Karpas-422 (cell line): Measurements from ENCODE around the gene ENKD1. TPM values are rescaled to one million over a fixed set of nuclear protein-coding genes. Genes with fewer than 3 reads are reported as not detected.

Source experiments
- DNase-seq: peaks from one replicate; pipeline ENCODE4 v3.0.0-alpha.2; 2015
- H2AFZ ChIP-seq: fragments of 200-600 bp; sonication (generic); 2 replicates; pipeline ENCODE4 v1.6.1; 2014; ENCODE audit warnings: antibody characterized with exemption, low read length, mixed read lengths
- H3K27ac ChIP-seq: fragments of 200-600 bp; sonication (generic); 2 replicates; pipeline ENCODE4 v1.5.1; 2014; ENCODE audit warnings: mild to moderate bottlenecking, low read length, moderate library complexity
- H3K27me3 ChIP-seq: fragments of 200-600 bp; sonication (generic); 2 replicates; pipeline ENCODE4 v1.6.1; 2014; ENCODE audit warnings: low read length, mixed read lengths
- H3K36me3 ChIP-seq: fragments of 200-600 bp; sonication (generic); 2 replicates; pipeline ENCODE4 v1.6.1; 2014; ENCODE audit warnings: low read length, mixed read lengths; ENCODE audit not compliant: insufficient read depth
- H3K4me1 ChIP-seq: fragments of 200-600 bp; sonication (generic); 2 replicates; pipeline ENCODE4 v1.6.1; 2014; ENCODE audit warnings: mild to moderate bottlenecking, low read length, mixed read lengths
- H3K4me2 ChIP-seq: fragments of 200-600 bp; sonication (generic); 2 replicates; pipeline ENCODE4 v1.6.1; 2014; ENCODE audit warnings: low read length, low read depth, mild to moderate bottlenecking; ENCODE audit not compliant: poor library complexity, severe bottlenecking
- H3K4me3 ChIP-seq: fragments of 200-600 bp; sonication (generic); 2 replicates; pipeline ENCODE4 v1.5.1; 2014; ENCODE audit warnings: mild to moderate bottlenecking, antibody characterized with exemption, low read length, mixed read lengths
- H3K79me2 ChIP-seq: fragments of 200-600 bp; sonication (generic); 2 replicates; pipeline ENCODE4 v1.6.1; 2014; ENCODE audit warnings: mild to moderate bottlenecking, low read length, mixed read lengths
- H3K9ac ChIP-seq: fragments of 200-600 bp; sonication (generic); 2 replicates; pipeline ENCODE4 v1.6.0; 2014; ENCODE audit warnings: low read length
- H3K9me2 ChIP-seq: fragments of 200-600 bp; sonication (generic), shearing (Covaris generic); replicated peaks from 2 replicates; pipeline ENCODE4 v1.6.0; 2014; ENCODE audit warnings: mild to moderate bottlenecking, low read length, moderate library complexity; ENCODE audit not compliant: insufficient read depth
- H3K9me3 ChIP-seq: fragments of 300-700, 200-600 bp; sonication (generic); 2 replicates; pipeline ENCODE4 v1.6.1; 2014; ENCODE audit warnings: low read length, mixed read lengths
- H4K20me1 ChIP-seq: fragments of 200-600 bp; sonication (generic); 2 replicates; pipeline ENCODE4 v1.6.1; 2014; ENCODE audit warnings: mild to moderate bottlenecking, antibody characterized with exemption, low read length, low read depth; ENCODE audit not compliant: insufficient read depth
- total RNA-seq: library from RNA; depleted of rRNA; stranded (reverse); fragments of >200 nt; shearing (Covaris generic); gene quantifications from 2 replicates; pipeline ENCODE4 v1.2.3, GENCODE V29; 2014; ENCODE audit warnings: low replicate concordance

Gene ENKD1
- total RNA-seq, 1 experiment from 2014 or later = 8.4 TPM

GRCh38 chr16:67664258-67664657 is 2.3 kb downstream of the ENKD1 start:
- H3K4me1 ChIP-seq = peaks cover 43% of the 10 kb centered on the region
- H4K20me1 ChIP-seq = peaks cover 5% of the 10 kb centered on the region; the same call in 1 of the 2 replicates
- no peak overlapping the region for H3K4me2 ChIP-seq
- H3K36me3 ChIP-seq = no peaks in the 10 kb centered on the region
- no peak for DNase-seq
- no peaks in the 10 kb centered on the region for H3K9me2 ChIP-seq
- no peaks in the 10 kb centered on the region for H3K27me3 ChIP-seq
- H3K4me3 ChIP-seq = no peak overlapping the region
- H2AFZ ChIP-seq = no peak overlapping the region
- H3K9me3 ChIP-seq = no peaks in the 10 kb centered on the region
- peaks cover 7% of the 10 kb centered on the region for H3K79me2 ChIP-seq
- H3K27ac ChIP-seq = no peak overlapping the region
- no peak overlapping the region for H3K9ac ChIP-seq

- Histone ChIP-seq H3K4me3 (no peak overlapping the region), H3K79me2 (peaks cover 11% of the 10 kb centered on the region), H2AFZ (no peak overlapping the region), H3K27me3 (no peaks in the 10 kb centered on the region), H3K4me2 (no peak overlapping the region), H3K36me3 (no peaks in the 10 kb centered on the region), H3K9me2 (no peaks in the 10 kb centered on the region), H4K20me1 (peaks cover 5% of the 10 kb centered on the region; the same call in 1 of the 2 replicates), H3K4me1 (peaks cover 43% of the 10 kb centered on the region), H3K27ac (no peak overlapping the region), H3K9ac (no peak overlapping the region), H3K9me3 (no peaks in the 10 kb centered on the region)
- no peak for DNase-seq
Measured at GRCh38 chr16:67663877-67664222, 2.7 kb downstream of the ENKD1 start.

GRCh38 chr16:67663151-67663876 is 3.2 kb downstream of the ENKD1 start:
- peak; percentile 76 for DNase-seq
- H3K36me3 ChIP-seq = no peaks in the 10 kb centered on the region
- H2AFZ ChIP-seq = no peak overlapping the region
- H3K27ac ChIP-seq = no peak overlapping the region
- no peak overlapping the region for H3K4me2 ChIP-seq
- no peak overlapping the region for H3K9ac ChIP-seq
- H3K9me2 ChIP-seq = no peaks in the 10 kb centered on the region
- H4K20me1 ChIP-seq = peaks cover 5% of the 10 kb centered on the region; the same call in 1 of the 2 replicates
- peaks cover 16% of the 10 kb centered on the region for H3K79me2 ChIP-seq
- H3K27me3 ChIP-seq = no peaks in the 10 kb centered on the region
- no peak overlapping the region for H3K4me3 ChIP-seq
- H3K9me3 ChIP-seq = no peaks in the 10 kb centered on the region
- peaks cover 42% of the 10 kb centered on the region for H3K4me1 ChIP-seq

GRCh38 chr16:67662653-67663010 is 3.9 kb downstream of the ENKD1 start:
- Histone ChIP-seq H3K4me3 (no peak overlapping the region), H4K20me1 (peaks cover 5% of the 10 kb centered on the region; the same call in 1 of the 2 replicates)

GRCh38 chr16:67661886-67662652 is 4.5 kb downstream of the ENKD1 start:
- H3K79me2 ChIP-seq = peaks cover 18% of the 10 kb centered on the region
- H3K27me3 ChIP-seq = no peaks in the 10 kb centered on the region
- H3K9me3 ChIP-seq = no peaks in the 10 kb centered on the region
- H3K9me2 ChIP-seq = no peaks in the 10 kb centered on the region
- H2AFZ ChIP-seq = no peak overlapping the region
- DNase-seq = no peak
- peak overlapping the region; percentile 96 for H3K4me2 ChIP-seq
- no peak overlapping the region for H3K27ac ChIP-seq
- peak overlapping the region; percentile 82; the same call in 1 of the 2 replicates for H3K9ac ChIP-seq
- H4K20me1 ChIP-seq = peaks cover 5% of the 10 kb centered on the region; the same call in 1 of the 2 replicates
- no peaks in the 10 kb centered on the region for H3K36me3 ChIP-seq
- H3K4me3 ChIP-seq = peak overlapping the region; percentile 88; the same call in 1 of the 2 replicates
- peaks cover 30% of the 10 kb centered on the region for H3K4me1 ChIP-seq

More at GRCh38 chr16:67662653-67663010, 3.9 kb downstream of the ENKD1 start:
- H3K4me1 ChIP-seq = peaks cover 36% of the 10 kb centered on the region
- H3K4me2 ChIP-seq = no peak overlapping the region
- no peak overlapping the region for H2AFZ ChIP-seq
- H3K9ac ChIP-seq = no peak overlapping the region
- no peak for DNase-seq
- no peaks in the 10 kb centered on the region for H3K9me3 ChIP-seq
- peaks cover 18% of the 10 kb centered on the region for H3K79me2 ChIP-seq
- no peaks in the 10 kb centered on the region for H3K36me3 ChIP-seq
- H3K27me3 ChIP-seq = no peaks in the 10 kb centered on the region
- H3K9me2 ChIP-seq = no peaks in the 10 kb centered on the region
- no peak overlapping the region for H3K27ac ChIP-seq

GRCh38 chr16:67661101-67661761 is 5.3 kb downstream of the ENKD1 start:
- H3K9ac ChIP-seq = peak overlapping the region; percentile 82
- DNase-seq = no peak

GRCh38 chr16:67660564-67661028 is 6.0 kb downstream of the ENKD1 start, which contains the start of gene PARD6A:
Gene PARD6A (plus strand): TSS chr16:67660960. CDS start chr16:67661039, 79 bp downstream.
- Histone ChIP-seq H3K9me3 (no peaks in the 10 kb centered on the region), H3K4me1 (peaks cover 21% of the 10 kb centered on the region), H4K20me1 (peaks cover 5% of the 10 kb centered on the region; the same call in 1 of the 2 replicates), H3K9me2 (no peaks in the 10 kb centered on the region), H3K27ac (peak within 1 kb of the TSS; percentile 76), H3K9ac (peak within 1 kb of the TSS; percentile 96), H3K4me2 (peak within 1 kb of the TSS; percentile 99), H3K36me3 (no peaks in the 10 kb centered on the region), H3K4me3 (peak within 1 kb of the TSS; percentile 88), H3K27me3 (no peaks in the 10 kb centered on the region), H2AFZ (peak within 1 kb of the TSS; percentile 70; the same call in 1 of the 2 replicates), H3K79me2 (peaks cover 18% of the 10 kb centered on the region)
- peak; percentile 100 for DNase-seq

More at GRCh38 chr16:67661101-67661761, 5.3 kb downstream of the ENKD1 start:
- Histone ChIP-seq H2AFZ (no peak overlapping the region), H3K27ac (peak overlapping the region; percentile 71), H3K4me1 (peaks cover 27% of the 10 kb centered on the region), H3K4me3 (peak overlapping the region; percentile 88), H3K36me3 (no peaks in the 10 kb centered on the region), H4K20me1 (peaks cover 5% of the 10 kb centered on the region; the same call in 1 of the 2 replicates), H3K79me2 (peaks cover 18% of the 10 kb centered on the region), H3K4me2 (peak overlapping the region; percentile 96), H3K27me3 (no peaks in the 10 kb centered on the region), H3K9me3 (no peaks in the 10 kb centered on the region), H3K9me2 (no peaks in the 10 kb centered on the region)
